Measurements from ENCODE around the gene CRLF1.

Gene CRLF1

GRCh38 chr19:18608805-18609716 lies 2.5 kb upstream of the CRLF1 start:
- TF ChIP-seq, protein P1, sequence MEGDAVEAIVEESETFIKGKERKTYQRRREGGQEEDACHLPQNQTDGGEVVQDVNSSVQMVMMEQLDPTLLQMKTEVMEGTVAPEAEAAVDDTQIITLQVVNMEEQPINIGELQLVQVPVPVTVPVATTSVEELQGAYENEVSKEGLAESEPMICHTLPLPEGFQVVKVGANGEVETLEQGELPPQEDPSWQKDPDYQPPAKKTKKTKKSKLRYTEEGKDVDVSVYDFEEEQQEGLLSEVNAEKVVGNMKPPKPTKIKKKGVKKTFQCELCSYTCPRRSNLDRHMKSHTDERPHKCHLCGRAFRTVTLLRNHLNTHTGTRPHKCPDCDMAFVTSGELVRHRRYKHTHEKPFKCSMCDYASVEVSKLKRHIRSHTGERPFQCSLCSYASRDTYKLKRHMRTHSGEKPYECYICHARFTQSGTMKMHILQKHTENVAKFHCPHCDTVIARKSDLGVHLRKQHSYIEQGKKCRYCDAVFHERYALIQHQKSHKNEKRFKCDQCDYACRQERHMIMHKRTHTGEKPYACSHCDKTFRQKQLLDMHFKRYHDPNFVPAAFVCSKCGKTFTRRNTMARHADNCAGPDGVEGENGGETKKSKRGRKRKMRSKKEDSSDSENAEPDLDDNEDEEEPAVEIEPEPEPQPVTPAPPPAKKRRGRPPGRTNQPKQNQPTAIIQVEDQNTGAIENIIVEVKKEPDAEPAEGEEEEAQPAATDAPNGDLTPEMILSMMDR (IDR thresholded peaks at IDR 0.05; ENCODE audit: insufficient read depth, low read depth, low read length, missing control alignments) = no peak
- H3K4me3 ChIP-seq (ENCODE audit: low read depth, low read length) = no peak overlapping the region

GRCh38 chr19:18608102-18608804 lies 1.7 kb upstream of the CRLF1 start:
- H3K4me3 ChIP-seq (ENCODE audit: low read depth, low read length) = no peak overlapping the region
- TF ChIP-seq, protein P1 (IDR thresholded peaks at IDR 0.05; ENCODE audit: insufficient read depth, low read depth, low read length, missing control alignments) = no peak
- no peak for DNase-seq (ENCODE audit: low read depth)

More at GRCh38 chr19:18608805-18609716, 2.5 kb upstream of the CRLF1 start:
- no peak for DNase-seq (ENCODE audit: low read depth)

DNA sequence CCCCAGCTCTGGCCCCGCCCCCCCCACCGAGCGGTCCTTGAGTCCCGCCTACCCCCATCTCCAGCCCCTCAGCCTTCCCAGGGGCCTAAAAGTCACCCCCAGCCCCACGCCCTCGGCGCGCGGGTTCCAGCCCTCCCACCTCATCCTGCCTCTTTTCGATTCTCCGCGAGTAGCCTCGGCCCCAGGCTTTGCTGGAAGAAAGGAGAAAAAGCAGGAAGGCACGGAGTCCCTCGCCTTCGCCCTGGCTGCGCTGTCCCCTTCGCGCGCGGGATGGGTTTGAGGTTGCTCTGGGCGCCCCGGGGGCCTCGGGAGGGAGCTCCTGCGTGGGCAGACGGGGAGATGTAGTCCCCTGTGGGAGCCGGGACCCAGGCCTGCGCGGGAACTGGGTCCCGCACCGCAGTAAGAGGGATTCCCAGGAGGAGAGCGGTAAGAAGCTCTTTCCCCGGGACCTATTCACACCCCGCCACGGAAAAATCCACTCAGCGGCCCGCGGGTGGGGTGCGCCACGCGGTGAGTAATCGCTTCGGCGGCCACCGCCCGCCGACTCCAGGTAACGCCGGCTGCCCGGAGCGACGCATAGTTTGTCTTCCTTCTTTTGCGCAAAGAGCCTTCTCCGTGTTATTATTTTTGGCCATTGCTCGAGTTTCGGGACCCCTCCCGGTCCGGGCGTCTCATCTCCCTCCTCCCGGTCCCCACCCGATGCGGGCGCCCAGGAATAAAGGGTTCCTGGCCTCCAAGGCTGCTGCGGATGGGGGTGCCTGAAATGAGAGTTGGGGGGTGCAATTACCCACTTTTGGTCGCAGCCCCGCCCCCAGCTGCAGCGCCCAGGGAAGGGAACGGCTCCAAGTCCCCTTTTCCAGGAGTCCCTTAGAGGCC lies 865 bp upstream of the CRLF1 start:
- DNase-seq (ENCODE audit: low read depth) = no peak
- TF ChIP-seq, protein P1 (IDR thresholded peaks at IDR 0.05; ENCODE audit: insufficient read depth, low read depth, low read length, missing control alignments) = no peak
- H3K4me3 ChIP-seq (ENCODE audit: low read depth, low read length) = no peak overlapping the region

DNA sequence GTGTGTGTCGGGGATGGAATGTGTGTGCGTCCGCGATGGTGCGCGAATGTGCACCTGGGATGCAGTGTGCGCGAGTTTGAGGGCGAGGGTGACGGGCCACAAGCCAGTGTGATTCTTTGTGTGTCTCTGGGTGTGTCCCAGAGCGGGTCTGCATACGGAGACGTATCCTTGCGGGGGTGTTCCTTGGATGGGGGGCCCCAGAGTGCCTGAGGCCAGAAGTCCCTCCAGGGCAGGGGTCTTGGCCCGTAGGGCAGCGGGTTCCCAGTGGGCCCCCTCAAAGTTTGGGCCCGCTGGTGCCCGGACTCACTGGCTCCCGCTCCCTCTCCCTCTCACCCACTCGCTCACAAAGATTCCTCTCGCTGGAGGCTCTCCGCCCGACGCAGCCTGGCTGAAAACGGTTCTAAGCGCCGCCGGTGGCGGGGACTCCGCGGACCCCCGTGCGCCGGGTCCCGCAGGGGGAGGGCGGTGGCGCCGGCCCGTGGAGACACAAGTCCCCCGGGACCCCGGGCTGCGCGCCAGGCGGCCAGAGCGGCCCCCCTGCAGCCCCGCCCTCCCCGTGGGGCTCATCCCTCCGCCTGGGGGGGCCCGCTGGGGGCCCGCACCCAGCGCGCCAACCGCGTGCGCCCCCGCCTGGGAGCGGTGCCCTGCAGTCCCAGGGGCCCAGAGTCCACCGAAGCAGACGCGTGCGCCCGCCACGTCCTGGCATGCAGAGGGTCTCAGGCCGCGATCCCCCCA lies 886 bp downstream of the CRLF1 start:
- TF ChIP-seq, protein P1 (IDR thresholded peaks at IDR 0.05; ENCODE audit: insufficient read depth, low read depth, low read length, missing control alignments) = no peak
- no peak for DNase-seq (ENCODE audit: low read depth)
- no peak overlapping the region for H3K4me3 ChIP-seq (ENCODE audit: low read depth, low read length)

- DNase-seq (ENCODE audit: low read depth) = no peak
- H3K4me3 ChIP-seq (ENCODE audit: low read depth, low read length) = no peak overlapping the region
- TF ChIP-seq, protein P1 (IDR thresholded peaks at IDR 0.05; ENCODE audit: insufficient read depth, low read depth, low read length, missing control alignments) = no peak
These were observed 1.4 kb downstream of the CRLF1 start for GRCh38 chr19:18605196-18605545.

GRCh38 chr19:18604820-18605159 lies 1.8 kb downstream of the CRLF1 start:
- no peak for DNase-seq (ENCODE audit: low read depth)
- no peak overlapping the region for H3K4me3 ChIP-seq (ENCODE audit: low read depth, low read length)
- TF ChIP-seq, protein P1 (IDR thresholded peaks at IDR 0.05; ENCODE audit: insufficient read depth, low read depth, low read length, missing control alignments) = no peak
